Fibroblast of pulmonary artery (primary cell): ENCODE data around the gene PLEKHG7.

Source experiments
- DNase-seq: peaks from one replicate; pipeline ENCODE4 v3.0.0-alpha.2; 2010; ENCODE audit warnings: low read depth
- H3K4me3 ChIP-seq: replicated peaks from 2 replicates; pipeline ENCODE4 v1.5.1; 2011; ENCODE audit warnings: low read depth, mild to moderate bottlenecking, control low read depth, low read length, moderate library complexity
- TF ChIP-seq, protein P1 (sequence below): IDR thresholded peaks from 2 replicates; pipeline ENCODE4 v1.5.1; 2011; ENCODE audit warnings: mild to moderate bottlenecking, control low read depth, low read length, inconsistent platforms; ENCODE audit errors: missing control alignments

Gene PLEKHG7

DNA sequence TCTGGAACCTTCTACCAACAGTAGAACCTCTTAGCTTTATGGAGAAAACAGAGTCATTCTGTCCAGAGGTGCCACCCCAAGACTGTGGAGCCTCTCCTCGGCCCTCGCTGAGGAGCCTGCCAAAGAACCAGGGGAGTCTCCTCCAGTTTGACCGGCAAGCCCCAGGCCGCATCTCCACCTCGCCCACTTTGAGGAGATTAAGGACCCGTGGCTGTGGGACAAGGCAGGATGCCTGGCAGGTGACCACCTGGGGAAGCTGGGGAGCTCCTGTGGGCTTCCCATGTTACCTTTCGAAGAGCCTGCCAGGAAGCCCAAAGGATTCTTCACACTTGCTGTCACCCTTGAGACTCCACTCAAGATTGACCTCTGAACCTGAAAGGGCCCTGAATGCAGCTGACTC, 3.8 kb downstream of the PLEKHG7 start:
- TF ChIP-seq, protein P1, sequence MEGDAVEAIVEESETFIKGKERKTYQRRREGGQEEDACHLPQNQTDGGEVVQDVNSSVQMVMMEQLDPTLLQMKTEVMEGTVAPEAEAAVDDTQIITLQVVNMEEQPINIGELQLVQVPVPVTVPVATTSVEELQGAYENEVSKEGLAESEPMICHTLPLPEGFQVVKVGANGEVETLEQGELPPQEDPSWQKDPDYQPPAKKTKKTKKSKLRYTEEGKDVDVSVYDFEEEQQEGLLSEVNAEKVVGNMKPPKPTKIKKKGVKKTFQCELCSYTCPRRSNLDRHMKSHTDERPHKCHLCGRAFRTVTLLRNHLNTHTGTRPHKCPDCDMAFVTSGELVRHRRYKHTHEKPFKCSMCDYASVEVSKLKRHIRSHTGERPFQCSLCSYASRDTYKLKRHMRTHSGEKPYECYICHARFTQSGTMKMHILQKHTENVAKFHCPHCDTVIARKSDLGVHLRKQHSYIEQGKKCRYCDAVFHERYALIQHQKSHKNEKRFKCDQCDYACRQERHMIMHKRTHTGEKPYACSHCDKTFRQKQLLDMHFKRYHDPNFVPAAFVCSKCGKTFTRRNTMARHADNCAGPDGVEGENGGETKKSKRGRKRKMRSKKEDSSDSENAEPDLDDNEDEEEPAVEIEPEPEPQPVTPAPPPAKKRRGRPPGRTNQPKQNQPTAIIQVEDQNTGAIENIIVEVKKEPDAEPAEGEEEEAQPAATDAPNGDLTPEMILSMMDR, result no peak
- DNase-seq, result no peak
- no peak overlapping the region for H3K4me3 ChIP-seq

DNA sequence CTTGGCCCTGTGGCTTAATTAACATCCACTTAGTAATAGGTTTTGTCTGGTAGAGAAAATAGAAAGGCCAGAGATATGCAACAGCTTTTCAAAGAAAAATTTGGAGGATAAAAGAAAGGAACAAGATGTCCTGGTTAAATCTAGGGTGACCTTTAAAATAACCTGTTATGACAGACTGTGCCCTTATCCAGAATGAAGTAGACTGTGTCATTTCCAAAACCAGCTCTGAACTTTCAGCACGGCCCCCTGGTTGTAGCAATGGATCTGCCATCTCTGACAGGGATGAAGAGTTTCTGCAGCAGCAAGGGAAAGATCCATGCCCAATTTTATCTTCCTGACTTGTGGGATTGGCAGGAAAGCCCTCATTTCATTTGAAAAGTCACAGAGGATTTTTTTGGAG, 5.1 kb downstream of the PLEKHG7 start:
- no peak overlapping the region for H3K4me3 ChIP-seq
- TF ChIP-seq, protein P1, result no peak
- no peak for DNase-seq

GRCh38 chr12:92715625-92716024, 12.8 kb downstream of the PLEKHG7 start:
- no peak overlapping the region for H3K4me3 ChIP-seq
- DNase-seq, result no peak
- TF ChIP-seq, protein P1, result no peak

- no peak overlapping the region for H3K4me3 ChIP-seq
- TF ChIP-seq, protein P1, result peak; percentile 58
- DNase-seq, result peak; percentile 79
Observed at GRCh38 chr12:92717202-92717601, 14.4 kb downstream of the PLEKHG7 start.

DNA sequence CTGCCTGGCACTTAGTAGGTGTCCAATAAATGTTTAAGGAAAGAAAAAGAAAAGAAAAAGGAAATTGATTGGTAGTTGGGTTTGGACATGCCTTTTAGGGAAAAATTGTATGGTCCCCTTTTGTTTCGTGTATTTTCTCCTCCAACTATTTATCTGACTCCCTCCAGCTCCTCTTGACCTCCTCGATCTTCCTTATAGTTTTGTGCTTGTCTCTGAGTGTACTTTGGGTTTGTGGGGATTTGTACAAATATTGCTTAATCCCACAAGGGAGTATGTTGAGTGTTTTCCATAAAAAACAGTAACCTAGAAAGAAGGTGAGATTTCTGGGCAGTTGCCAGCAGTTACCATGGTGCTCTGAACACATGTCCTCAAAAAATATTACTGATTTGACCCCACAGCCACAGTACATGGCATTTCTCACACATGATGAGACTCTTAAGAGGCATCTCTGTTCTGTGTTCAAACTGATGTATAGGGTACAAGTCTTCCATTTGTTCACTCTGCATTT, 15.7 kb downstream of the PLEKHG7 start:
- TF ChIP-seq, protein P1, result no peak
- no peak overlapping the region for H3K4me3 ChIP-seq
- DNase-seq, result peak; percentile 37

GRCh38 chr12:92719674-92720073, 16.9 kb downstream of the PLEKHG7 start:
- TF ChIP-seq, protein P1, result no peak
- no peak for DNase-seq
- no peak overlapping the region for H3K4me3 ChIP-seq

- no peak overlapping the region for H3K4me3 ChIP-seq
- DNase-seq, result no peak
- TF ChIP-seq, protein P1, result no peak
Observed at GRCh38 chr12:92721130-92721529, 18.3 kb downstream of the PLEKHG7 start.
